IPS-18c (cell line): ENCODE measurements around the gene PRSS2.
A peak's percentile ranks its signal among the peaks of the same experiment; 100 is the strongest.
"Not testable (repeated sequence)": the region's sequence is repeated elsewhere in the genome, so short reads cannot be mapped to it uniquely, and the experiment has no call there.

Experiments
- H3K4me3 ChIP-seq: 2 replicates; pipeline ENCODE4 v1.7.0; 2013; ENCODE audit warnings: low read depth, mild to moderate bottlenecking, low read length, moderate library complexity; ENCODE audit not compliant: insufficient read depth
- H3K9me3 ChIP-seq: one replicate; pipeline ENCODE4 v1.6.1; 2013; ENCODE audit warnings: mild to moderate bottlenecking, low read length, moderate library complexity; ENCODE audit not compliant: control insufficient read depth, insufficient read depth

Gene PRSS2

GRCh38 chr7:142776206-142776844 lies 5.6 kb downstream of the PRSS2 start:
- Histone ChIP-seq H3K4me3 (no peak overlapping the region), H3K9me3 (no peaks in the 10 kb centered on the region)

GRCh38 chr7:142776845-142777225 lies 6.1 kb downstream of the PRSS2 start:
- not testable (repeated sequence) for H3K9me3 ChIP-seq, H3K4me3 ChIP-seq

- Histone ChIP-seq H3K9me3 (no peaks in the 10 kb centered on the region), H3K4me3 (no peak overlapping the region)
These were observed 6.5 kb downstream of the PRSS2 start for GRCh38 chr7:142777318-142777717.

GRCh38 chr7:142782922-142783900 lies 12.4 kb downstream of the PRSS2 start:
- no peaks in the 10 kb centered on the region for H3K9me3 ChIP-seq
- peak overlapping the region; percentile 31; the same call in 1 of the 2 replicates for H3K4me3 ChIP-seq

GRCh38 chr7:142784096-142784495 lies 13.3 kb downstream of the PRSS2 start:
- H3K4me3 ChIP-seq: no peak overlapping the region

GRCh38 chr7:142784716-142785115 lies 13.9 kb downstream of the PRSS2 start:
- no peaks in the 10 kb centered on the region for H3K9me3 ChIP-seq
- no peak overlapping the region for H3K4me3 ChIP-seq

More at GRCh38 chr7:142784096-142784495, 13.3 kb downstream of the PRSS2 start:
- no peaks in the 10 kb centered on the region for H3K9me3 ChIP-seq

- Histone ChIP-seq H3K4me3 (no peak overlapping the region), H3K9me3 (no peaks in the 10 kb centered on the region)
These were observed 15.1 kb downstream of the PRSS2 start for GRCh38 chr7:142785841-142786250.

- Histone ChIP-seq H3K9me3 (no peaks in the 10 kb centered on the region), H3K4me3 (no peak overlapping the region)
These were observed 16.4 kb downstream of the PRSS2 start for GRCh38 chr7:142787034-142787768.

GRCh38 chr7:142787783-142788182 lies 17.0 kb downstream of the PRSS2 start:
- Histone ChIP-seq H3K9me3 (no peaks in the 10 kb centered on the region), H3K4me3 (no peak overlapping the region)

GRCh38 chr7:142788303-142789289 lies 17.8 kb downstream of the PRSS2 start:
- Histone ChIP-seq H3K4me3 (no peak overlapping the region), H3K9me3 (no peaks in the 10 kb centered on the region)

GRCh38 chr7:142789441-142789840 lies 18.7 kb downstream of the PRSS2 start:
- Histone ChIP-seq H3K4me3 (no peak overlapping the region), H3K9me3 (no peaks in the 10 kb centered on the region)

- H3K4me3 ChIP-seq: no peak overlapping the region
- H3K9me3 ChIP-seq: no peaks in the 10 kb centered on the region
These were observed 19.3 kb downstream of the PRSS2 start for GRCh38 chr7:142790056-142790455.

GRCh38 chr7:142790555-142790954 lies 19.8 kb downstream of the PRSS2 start:
- Histone ChIP-seq H3K4me3 (no peak overlapping the region), H3K9me3 (no peaks in the 10 kb centered on the region)

- H3K4me3 ChIP-seq: no peak overlapping the region
These were observed 20.7 kb downstream of the PRSS2 start for GRCh38 chr7:142791502-142791901.

GRCh38 chr7:142792129-142792528 lies 21.4 kb downstream of the PRSS2 start:
- Histone ChIP-seq H3K9me3 (no peaks in the 10 kb centered on the region), H3K4me3 (no peak overlapping the region)

More at GRCh38 chr7:142791502-142791901, 20.7 kb downstream of the PRSS2 start:
- H3K9me3 ChIP-seq: no peaks in the 10 kb centered on the region

- Histone ChIP-seq H3K4me3 (no peak overlapping the region), H3K9me3 (no peaks in the 10 kb centered on the region)
These were observed 21.8 kb downstream of the PRSS2 start for GRCh38 chr7:142792593-142792992.
